HG03025 (cell line): ENCODE data around the gene SSTR3.

ENCODE experiments used
- ATAC-seq: cut with Tn5 transposase; IDR thresholded peaks from one replicate; pipeline ENCODE4 v1.9.1; 2021; ENCODE audit warnings: mild to moderate bottlenecking, moderate library complexity; ENCODE audit not compliant: unreplicated experiment, low FRiP score

Gene SSTR3

DNA sequence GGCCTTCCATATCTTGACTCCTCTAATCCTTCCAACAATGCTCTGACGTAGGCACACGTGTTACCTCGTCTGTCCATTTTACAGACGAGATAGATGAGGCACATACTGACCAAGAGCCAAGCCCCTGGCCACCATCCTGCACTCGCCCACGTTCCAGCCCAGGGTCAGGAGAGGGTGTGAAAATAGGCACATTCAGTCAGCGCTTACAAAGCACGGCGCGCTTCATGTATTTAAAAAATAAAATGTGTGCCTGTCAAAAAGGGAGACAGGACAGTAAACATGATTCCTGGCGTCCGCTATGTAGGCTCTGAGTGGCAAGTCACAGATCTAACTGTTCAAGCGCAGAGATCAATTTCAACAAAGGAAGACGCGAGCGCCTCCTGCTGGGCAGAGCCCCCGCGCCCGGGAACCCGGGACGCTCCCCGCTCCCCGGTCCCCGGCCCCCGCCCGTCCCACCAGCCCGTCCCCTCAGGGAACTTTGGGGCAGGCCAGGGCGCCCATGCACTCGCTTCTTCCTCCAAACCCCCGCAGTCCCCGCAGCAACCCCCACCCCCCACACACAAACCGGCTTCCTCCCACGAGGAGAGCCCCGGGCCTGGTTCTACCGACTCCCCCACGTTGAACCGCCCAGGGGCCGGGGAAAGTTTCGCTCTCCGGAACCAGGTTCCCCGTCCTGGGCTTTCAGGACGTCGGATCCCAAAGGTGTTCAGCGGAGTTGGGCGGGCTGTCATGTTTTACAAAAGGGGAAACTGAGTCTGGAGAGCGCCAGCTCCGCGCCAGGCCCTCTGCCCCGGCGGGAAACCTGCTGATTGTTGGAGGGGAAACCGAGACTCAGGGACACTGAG is 13.8 kb downstream of the SSTR3 start:
- ATAC-seq: peak; percentile 33

DNA sequence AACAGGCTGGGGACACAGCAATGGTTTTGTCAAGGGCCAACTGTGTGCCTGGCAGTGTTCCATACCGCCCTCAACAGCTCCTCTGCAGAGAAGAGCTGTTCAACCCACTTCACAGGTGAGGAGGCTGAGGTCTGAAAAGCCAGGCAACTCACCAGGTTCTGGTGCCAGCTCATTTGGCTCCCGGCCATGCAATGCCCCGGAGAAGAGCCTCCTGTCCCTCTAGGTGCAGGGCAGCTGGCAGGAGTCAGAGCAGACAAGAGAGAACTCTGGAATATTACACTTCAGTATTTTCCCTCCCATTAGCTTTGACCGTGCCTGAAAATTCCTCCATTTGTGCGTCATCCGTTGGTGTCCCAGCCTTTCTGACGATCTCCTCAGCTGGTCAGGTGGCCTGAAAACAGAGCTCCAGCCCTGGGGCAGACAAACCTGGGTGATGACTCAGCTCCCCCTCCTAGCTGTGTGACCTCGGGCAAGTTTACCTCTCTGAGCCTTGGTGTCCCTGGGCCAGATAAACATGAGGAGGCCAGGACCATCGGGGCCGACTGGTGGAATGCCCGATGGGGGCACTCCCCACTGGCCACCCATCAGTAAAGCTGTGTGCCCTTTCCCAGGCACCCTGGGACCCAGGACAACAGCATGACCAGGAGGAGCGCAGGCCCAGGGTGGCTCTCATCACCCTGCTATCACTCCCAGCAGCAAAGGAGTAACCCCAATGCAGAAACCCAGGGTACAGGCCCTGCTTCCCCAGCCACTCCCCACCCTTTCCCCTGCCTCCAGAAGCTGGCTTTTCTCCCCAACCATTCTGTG is 14.6 kb downstream of the SSTR3 start:
- ATAC-seq: no peak

DNA sequence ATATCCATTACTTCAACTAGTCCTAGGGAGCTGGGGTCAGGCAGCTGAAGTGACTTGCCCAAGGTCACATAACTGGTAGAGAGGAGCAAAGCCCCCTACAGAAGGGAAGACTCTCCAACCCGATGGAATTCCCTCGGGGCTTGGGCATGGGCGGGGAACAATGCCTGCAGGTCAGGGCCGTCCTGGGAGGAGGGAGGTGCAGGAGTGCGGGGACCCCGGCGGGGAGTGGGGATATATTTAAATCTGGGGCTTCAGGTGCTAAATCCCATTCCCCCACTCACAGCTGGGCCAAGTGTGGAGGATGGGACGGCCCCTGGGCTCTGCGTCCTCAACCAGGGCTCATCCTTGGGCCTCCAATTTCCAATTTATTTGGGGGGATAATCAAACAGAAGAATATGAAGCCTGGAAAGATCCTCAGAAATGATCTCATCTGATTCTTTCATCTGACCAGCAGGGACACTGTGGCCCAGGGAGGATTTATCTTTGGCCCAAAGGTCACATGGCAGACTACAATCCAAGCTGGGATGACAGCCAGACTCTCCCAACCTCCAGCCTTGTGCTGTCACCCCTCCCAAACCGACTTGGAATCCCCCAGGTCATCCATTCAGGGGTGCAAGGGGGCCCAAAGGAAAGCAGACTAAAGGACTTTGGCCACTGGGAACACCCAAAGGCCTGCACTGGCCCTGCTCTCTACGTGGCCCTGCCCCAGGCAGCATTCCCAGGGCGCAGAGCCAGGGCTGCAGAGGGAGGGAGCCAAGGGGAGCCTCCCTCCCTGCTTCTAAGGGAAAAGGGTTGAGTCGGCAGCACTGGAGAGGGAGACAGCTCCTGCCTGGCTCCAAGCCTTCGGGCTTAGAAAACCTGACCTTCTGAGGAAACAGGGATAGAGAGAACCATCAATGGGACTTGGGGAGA is 15.5 kb downstream of the SSTR3 start:
- ATAC-seq: no peak

DNA sequence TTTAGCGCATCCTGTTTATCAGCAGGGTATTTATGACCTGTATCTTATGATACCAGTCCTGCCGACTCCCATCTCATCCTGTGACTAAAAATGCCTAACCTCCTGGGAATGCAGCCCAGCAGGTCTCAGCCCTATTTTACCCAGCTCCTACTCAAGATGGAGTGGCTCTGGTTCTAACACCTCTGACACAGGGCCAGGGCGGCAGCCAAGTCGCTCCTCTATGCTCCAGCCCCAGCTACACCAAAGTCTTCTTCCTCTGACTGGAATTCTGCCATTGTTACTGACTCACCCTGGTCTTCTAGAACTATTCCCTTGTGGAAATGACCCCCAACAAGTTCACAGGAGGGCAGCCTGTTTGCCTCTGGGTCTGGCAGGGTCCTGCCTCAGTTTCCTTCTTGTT is 16.4 kb downstream of the SSTR3 start:
- no peak for ATAC-seq

DNA sequence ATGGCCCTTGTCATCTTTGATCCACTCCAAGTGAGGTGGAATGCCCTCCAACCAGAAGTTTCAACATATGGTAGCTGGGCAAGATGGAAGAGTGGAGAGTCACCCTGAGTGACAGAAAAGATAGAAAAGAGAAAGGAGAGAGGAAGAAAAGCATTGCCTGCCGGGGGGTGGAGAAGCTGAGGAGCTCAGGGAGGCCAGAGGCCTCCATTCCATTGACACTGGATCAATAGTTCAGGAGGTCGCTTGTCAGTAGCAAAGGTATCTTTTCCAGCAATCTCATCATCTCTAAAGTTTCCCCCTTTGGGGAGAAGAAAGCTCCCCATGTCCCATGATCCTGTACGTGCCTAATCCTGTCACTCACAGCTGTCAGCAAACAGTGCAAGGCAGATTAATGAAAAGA is 17.5 kb downstream of the SSTR3 start:
- ATAC-seq: no peak

DNA sequence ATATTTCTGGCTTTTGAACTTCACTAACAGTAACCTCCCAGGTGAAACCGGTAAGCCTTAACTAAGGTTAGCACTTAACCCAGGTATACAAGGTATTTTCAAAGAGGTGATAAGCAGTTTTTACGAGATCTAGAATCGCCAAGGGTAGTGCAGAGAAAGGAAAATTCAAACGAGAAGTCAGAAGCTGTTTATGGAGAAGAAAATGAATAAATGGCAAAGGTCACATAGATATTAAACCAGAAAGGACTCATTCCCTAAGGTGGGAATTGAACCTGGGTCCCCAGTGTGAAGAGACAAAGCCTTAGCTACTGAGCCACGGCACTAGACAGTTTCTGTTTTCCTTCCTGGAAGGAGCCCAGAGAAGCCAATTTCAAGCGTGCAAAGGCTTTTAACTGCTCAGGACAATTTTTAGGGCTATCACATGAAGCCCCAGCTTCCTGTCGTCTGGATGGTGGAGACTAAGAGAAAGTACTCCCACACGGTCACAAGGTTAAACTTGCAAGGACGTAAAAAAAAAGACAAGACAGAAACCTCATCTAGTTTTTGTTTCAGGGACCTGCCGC is 18.6 kb downstream of the SSTR3 start:
- ATAC-seq: no peak

DNA sequence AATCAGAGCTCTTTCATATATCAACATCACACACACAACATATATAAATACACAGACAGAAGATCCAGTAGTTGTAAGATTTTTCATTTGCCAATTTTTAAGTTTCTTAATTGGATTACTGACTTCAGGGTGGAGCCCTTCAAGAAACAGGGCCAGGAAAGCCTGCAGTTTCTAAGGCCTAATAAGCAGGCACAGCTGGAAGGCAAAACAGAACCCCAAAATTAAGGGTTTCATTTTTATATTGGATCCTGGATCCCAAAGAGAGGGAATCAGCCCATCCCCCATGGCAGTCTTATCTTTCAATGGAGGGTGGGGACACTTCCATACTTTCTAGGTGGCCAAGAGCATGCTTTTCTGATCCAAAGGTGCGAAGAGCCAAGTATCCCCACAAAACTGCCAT is 19.5 kb downstream of the SSTR3 start:
- ATAC-seq: no peak

DNA sequence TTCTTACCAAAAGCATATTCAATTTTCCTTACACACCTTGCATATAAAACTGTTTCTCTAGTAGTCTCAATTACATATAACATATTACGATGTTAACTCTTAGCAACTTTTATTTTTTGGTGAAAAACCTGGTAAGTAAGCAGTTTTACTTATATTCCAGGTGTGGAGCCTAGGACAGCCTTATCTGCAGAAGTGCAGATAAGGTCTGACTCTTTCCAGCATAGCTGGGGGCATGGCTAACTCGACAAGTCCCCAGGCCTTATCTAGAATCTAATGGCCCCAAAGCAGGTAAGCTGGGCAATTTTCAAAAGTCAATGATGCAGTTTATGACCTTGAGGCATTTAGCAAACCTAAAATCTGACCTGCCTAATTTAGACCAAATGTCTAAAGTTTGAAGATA is 20.1 kb downstream of the SSTR3 start:
- ATAC-seq: no peak

DNA sequence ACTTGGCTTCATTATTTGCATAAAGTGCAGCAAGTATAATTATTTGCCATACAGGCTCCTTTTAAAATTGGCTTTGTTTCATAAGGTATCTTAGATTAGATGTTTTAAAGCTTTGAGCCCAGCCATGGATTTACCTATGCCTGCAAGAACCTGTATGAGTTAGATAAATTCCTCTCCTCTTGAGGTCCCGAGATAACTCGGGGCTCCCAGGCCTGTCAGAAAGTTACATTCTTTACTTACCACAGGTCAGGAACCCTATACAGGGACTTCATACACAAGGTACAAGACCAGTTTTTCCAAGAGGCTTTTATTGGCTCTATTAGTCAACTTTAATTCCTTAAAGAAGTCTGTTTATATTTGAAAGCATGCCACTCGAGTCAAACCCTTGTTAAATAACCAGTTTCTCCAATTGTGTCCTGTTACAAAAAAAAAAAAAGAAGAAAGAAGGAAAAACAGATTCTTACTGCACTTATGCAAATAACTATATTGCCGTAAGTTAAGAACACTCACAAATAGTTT is 22.0 kb downstream of the SSTR3 start:
- no peak for ATAC-seq

DNA sequence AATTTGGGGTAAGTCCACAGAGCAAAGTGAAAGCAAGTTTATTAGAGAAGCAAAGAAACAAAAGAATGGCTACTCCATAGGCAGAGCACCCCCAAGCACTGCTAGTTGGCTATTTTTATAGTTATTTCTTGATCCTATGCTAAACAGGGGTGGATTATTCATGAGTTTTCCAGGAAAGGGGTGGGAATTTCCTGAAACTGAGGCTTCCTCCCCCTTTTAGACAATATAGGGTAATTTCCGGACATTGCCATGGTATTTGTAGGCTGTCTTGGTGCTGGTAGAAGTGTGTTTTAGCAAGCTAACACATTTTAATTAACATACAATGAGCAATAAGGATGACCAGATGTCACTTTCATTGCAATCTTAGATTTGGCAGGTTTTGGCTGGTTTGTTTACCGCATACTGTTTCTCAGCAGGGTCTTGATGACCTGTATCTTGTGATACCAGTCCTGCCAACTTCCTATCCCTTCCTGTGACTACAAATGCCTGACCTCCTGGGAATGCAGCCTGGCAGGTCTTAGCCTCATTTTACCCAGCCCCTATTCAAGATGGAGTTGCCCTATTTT is 23.3 kb downstream of the SSTR3 start:
- no peak for ATAC-seq

DNA sequence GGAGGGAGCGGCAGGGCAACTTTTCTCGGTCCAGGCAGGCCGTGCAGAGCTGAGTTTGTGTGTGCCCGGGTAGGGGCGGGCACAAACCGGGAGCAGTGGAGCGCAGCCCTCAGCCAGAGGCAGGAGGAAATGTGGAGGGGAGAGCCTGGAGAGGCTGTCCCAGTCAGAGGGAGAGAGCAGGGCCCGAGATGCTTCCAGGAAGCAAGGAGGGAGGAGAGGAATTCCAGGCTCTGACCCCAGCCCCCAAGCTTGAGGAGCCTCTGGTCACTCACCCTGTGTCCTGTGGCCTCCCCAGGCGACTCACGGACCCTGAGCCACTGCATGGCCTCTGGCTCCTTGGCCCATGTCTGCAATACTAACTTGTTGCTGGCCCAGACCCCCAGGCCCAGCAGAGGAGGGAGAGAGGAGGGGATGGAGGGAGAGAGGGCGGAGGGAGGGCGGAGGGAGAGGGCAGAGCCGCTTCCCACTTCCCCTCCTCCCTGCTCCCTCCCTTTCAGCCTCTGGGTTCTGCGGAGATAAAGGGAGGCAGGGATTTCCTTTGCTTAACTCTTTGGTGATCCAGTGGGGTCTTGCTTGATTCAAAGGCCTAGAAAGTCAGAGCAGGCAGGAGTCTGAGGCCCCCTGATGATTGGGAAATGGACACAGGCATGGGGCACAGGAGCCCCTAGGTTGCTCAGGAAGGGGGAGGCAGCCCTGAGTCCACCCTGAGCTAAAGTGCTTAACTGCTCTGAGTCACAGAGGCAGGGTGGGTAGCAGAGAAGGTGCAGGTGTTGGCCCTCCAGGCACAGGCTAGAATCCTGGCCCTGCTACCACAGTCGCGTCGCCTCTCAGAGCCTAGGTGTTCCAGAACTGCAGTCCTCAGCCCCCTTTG is 24.2 kb downstream of the SSTR3 start, which contains the start of gene C1QTNF6:
Gene C1QTNF6 (minus strand): TSS at position 357 of the 871 bp plus-strand sequence. CDS start 34 bp downstream, at position 323.
- no peak for ATAC-seq

DNA sequence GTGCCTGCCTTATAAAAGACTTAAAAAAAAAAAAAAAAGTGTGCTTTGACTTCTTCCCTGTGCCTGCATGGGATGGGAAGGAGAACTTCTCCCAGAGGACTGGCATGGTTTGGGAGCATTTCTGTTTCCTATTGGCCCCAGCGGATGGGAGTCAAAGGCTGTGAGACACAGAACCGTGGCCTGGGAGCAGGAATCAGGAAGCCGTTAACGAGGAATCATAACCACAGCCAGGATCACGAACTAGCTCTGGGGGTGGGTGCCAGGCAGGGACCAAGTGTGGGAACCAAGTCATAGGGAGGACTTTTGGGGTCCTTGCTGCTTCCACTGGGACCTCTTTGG is 24.8 kb downstream of the SSTR3 start:
- no peak for ATAC-seq

DNA sequence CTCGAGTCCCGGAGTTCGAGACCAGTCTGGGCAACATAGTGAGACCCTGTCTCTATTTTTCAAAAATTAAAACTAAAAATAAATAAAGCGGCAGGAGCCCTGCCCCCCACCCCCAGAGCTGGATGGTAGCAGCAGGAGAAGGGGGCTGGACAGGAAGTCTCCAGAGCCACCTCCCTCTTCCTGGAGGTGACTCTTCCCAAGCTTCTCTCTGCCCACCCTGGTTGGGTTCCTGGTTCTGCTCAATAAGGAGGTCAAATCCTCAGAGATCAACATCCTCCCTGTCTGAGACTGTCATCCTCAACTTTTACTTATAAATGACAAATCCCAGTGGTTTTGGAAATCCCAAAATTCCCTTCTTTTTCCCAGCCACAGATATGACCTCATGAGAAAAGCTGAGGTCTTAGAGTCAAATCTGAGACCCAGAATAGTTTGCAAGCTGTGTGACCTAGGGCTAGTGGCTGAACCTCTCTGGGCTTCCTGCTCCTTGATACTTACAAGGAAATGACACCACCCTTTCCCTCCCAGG is 25.2 kb downstream of the SSTR3 start:
- no peak for ATAC-seq

DNA sequence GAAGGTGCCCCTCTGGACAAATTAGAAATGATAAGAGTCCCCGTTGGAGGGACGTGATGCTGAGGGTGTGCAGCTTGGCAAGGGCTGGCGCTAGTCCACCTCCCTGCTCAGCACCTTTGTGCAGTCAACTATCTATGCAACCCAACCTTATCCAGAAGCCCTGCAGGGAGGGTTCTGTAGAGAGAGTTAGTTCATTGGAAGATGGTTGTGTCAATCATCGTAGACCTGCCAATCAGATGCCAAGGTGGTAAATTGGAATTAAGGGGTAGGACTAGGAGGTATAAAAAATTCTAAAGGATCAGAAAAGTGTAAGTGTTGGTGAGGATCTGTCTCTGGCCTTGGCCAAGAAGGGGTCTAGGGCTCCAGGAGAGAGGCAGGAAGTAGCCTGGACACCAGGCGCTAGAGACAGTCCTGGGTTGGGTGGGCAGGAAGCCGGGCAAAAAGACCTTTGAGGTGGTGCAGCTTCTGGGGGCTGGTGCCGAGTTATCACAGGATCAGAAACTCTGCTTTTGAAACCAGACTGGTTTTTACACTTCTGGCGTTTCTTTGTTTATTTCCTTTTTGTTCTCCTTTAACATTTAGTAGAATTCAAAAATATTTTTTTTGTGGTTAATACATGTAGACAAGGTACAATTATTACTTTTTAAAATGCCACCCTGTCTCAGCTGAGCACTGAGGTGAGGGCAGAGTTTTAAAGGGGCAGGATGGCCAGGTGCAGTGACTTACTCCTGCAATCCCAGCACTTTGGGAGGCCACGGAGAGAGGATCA is 25.9 kb downstream of the SSTR3 start:
- ATAC-seq: no peak

DNA sequence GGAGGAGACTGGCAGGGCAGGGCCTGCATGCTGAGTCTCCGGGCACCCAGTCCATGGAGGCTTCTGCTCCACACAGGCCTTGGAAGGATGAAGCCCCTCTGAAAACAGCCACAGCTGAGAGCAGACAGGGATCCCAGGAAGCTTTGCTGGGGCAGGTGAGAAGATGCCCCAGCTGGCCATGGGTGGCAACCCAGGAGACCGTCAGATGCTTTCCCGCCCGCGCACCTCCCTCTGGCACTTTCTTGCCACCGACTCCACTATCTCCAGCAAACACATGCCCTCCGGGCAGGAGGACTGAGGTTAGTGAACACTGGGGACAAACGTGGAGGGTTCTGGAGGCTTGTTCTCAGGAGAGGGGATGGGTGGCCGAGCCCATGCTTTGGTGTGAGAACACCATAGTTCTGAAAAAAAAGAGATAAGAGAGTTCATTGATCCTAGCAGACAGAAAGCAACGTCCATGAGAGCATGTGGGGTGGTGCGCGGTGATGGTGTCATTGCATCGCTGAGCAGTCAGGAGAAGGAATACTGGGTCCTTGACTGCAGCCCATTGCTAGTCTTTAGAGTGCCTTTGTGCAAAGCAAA is 26.5 kb downstream of the SSTR3 start:
- no peak for ATAC-seq

DNA sequence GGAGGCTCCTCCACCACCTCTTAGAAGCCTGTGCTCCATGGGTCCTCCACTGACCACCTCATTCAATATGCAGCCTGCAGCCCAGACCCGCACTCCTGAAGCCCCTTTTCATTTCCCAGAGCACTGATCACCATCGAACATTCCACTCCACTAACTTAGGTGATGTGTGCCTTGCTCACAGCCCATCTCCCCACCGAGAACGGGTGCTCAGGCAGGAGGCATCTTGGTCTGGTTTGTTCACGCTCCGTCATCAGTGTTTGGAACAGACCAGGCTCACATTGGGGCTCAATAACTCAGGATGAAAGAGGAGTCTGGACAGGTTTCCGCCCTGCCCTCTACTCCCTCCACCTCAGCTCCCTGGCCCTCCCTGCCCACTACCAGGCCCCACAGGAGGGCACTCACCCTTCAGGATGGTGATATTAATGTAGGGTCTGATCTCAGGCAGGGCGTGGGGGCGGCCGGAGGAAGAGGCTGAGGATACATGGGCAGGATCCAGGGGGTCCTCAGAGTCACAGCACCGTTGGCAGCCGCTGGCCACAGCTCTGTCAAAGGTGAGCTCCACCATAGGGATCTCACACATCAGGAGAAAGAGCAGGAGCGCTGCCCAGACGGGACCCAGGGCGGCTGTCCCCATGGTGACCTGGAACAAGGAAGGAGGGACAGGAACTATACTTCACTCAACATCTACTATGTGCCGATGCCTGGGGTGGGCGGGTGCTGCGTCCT is 27.3 kb downstream of the SSTR3 start:
- no peak for ATAC-seq

DNA sequence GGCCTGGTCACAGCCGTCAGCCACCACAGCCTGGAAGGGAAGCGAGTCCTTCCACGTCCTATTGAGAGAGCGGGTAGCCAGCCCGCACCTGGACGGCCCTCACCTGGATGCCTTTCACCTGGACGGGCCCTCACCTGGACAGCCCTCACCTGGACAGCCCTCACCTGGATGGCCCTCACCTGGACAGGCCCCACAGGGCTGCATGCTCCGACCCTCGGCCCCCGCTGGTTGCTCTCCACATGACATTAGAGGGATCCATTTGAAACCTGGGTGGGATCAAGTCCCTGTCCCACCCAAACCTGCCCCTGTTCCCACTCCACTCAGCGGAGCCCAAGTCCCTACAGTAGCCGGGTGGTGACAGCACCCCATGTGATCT is 27.9 kb downstream of the SSTR3 start:
- no peak for ATAC-seq
